GM12892 (cell line): ENCODE measurements around the gene DAB1.

Experiments used
- POLR2A ChIP-seq: IDR thresholded peaks from 2 replicates; pipeline ENCODE4 v1.6.1; 2011; ENCODE audit warnings: low read depth, low read length, control low read depth
- POLR2AphosphoS5 ChIP-seq: IDR thresholded peaks from 2 replicates; pipeline ENCODE4 v1.6.1; 2011; ENCODE audit warnings: low read depth, low read length, control low read depth
- TAF1 ChIP-seq: IDR thresholded peaks from 2 replicates; pipeline ENCODE4 v1.6.1; 2011; ENCODE audit warnings: low read depth, mild to moderate bottlenecking, control low read depth, low read length, borderline replicate concordance

DNA sequence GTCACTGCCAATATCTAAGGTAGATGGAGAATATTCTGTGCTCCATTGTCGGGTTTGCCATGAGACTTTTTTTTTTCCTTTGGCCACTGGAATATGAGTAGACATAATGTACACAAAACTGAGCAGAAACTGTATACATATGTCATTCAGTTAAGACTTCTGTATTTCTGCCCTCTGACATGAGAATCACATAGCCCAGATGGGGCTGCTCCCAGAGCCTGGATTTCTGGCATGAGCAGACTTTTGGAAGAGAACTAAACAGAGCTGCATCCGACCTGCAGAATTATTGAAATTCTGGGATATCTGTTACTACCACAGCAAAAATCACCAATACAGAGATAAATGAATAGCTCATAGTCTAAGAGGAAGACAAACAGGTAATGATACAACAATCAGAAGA is 62.3 kb downstream of the DAB1 start:
- TF ChIP-seq POLR2AphosphoS5 (no peak), TAF1 (no peak), POLR2A (no peak)
